Measurements from ENCODE around the gene BMP8A.

GRCh38 chr1:39562886-39563285 is 71.5 kb downstream of the BMP8A start:
- TF ChIP-seq CTCF (IDR thresholded peaks at IDR 0.05; ENCODE audit: insufficient read depth, low read length, poor library complexity, severe bottlenecking), result no peak
- no peak for TF ChIP-seq EZH2phosphoT487 (conservative IDR thresholded peaks at IDR 0.05; ENCODE audit: low read length)
